Stimulated activated naive CD8-positive, alpha-beta T cell treated with anti-CD3 and anti-CD28 coated beads, Interleukin-15, Interleukin-2, amounts not matched to agents 100 ng/mL and 50 ng/mL, for 24 hours (primary cell): ENCODE data around the gene TMEM229A.
"Not testable (repeated sequence)": the region's sequence is repeated elsewhere in the genome, so short reads cannot be mapped to it uniquely, and the experiment has no call there.

Experiments used
- H3K27ac Mint-ChIP-seq: one replicate; pipeline ENCODE4 v1.8.0; 2021; ENCODE audit warnings: mild to moderate bottlenecking, mixed read lengths
- H3K27me3 Mint-ChIP-seq: one replicate; pipeline ENCODE4 v1.8.0; 2021; ENCODE audit warnings: mixed read lengths
- H3K36me3 Mint-ChIP-seq: one replicate; pipeline ENCODE4 v1.8.0; 2021; ENCODE audit warnings: low read depth, mixed read lengths
- H3K4me1 Mint-ChIP-seq: one replicate; pipeline ENCODE4 v1.8.0; 2021; ENCODE audit warnings: low read depth, mixed read lengths
- H3K4me3 Mint-ChIP-seq: one replicate; pipeline ENCODE4 v1.8.0; 2021; ENCODE audit warnings: mild to moderate bottlenecking, mixed read lengths
- H3K9me3 Mint-ChIP-seq: one replicate; pipeline ENCODE4 v1.8.0; 2021; ENCODE audit warnings: mixed read lengths

The TMEM229A gene

DNA sequence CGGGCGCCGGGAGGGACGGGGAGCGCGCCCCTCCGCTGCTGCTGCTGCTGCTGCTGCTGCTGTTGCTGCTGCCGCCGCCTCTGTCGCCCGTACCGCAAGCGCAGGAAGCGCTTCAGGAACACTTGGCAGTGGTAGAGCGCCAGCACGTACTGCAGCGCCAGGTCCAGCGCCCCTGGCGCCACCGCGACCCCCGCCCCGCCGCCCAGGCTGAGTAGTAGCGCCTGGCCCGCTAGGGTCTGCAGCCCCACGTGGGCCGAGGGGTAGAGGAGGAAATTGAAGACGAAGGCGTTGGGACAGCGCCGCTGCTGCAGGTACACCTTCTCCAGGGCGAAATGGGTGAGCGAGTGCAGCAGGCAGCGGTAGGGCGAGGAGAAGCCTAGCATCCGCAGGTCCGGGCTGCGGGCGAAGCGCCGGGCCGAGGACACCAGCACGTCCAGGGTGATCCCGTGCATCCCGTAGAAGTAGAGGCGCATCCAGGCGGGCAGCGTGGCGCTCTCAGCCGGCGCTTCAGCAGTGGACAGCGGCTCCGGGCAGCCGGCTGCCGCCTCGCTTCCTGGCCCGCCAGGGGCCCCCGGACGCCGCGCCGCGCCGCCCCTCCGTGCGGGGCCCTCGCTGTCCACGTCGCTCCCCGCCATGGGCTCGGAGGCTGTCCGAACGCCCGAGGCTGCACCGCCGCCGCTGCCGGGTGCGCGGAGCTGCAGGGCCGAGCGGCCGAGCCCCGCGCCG is at the start of gene TMEM229A:
Gene TMEM229A (minus strand): TSS at position 699 of the 726 bp plus-strand sequence. CDS start 64 bp downstream, at position 635.
- H3K27ac Mint-ChIP-seq: no peak within 1 kb of the TSS
- H3K36me3 Mint-ChIP-seq: no peaks in the 10 kb centered on the region
- peaks cover 61% of the 10 kb centered on the region for H3K27me3 Mint-ChIP-seq
- H3K4me3 Mint-ChIP-seq: peak within 1 kb of the TSS; percentile 66
- peaks cover 4% of the 10 kb centered on the region for H3K4me1 Mint-ChIP-seq
- no peaks in the 10 kb centered on the region for H3K9me3 Mint-ChIP-seq

- not testable (repeated sequence) for H3K27ac Mint-ChIP-seq, H3K4me3 Mint-ChIP-seq, H3K36me3 Mint-ChIP-seq, H3K4me1 Mint-ChIP-seq, H3K27me3 Mint-ChIP-seq
- peaks cover 12% of the 10 kb centered on the region for H3K9me3 Mint-ChIP-seq
These were observed 49.4 kb upstream of the TMEM229A start for GRCh38 chr7:124082234-124082633.

- H3K36me3 Mint-ChIP-seq: no peaks in the 10 kb centered on the region
- H3K9me3 Mint-ChIP-seq: no peaks in the 10 kb centered on the region
- no peak overlapping the region for H3K27ac Mint-ChIP-seq
- no peaks in the 10 kb centered on the region for H3K4me1 Mint-ChIP-seq
- H3K27me3 Mint-ChIP-seq: no peaks in the 10 kb centered on the region
- no peak overlapping the region for H3K4me3 Mint-ChIP-seq
These were observed 44.7 kb upstream of the TMEM229A start for GRCh38 chr7:124077546-124077945.

GRCh38 chr7:124076841-124077240 is 44.0 kb upstream of the TMEM229A start:
- H3K4me3 Mint-ChIP-seq: no peak overlapping the region
- no peaks in the 10 kb centered on the region for H3K27me3 Mint-ChIP-seq
- H3K4me1 Mint-ChIP-seq: no peaks in the 10 kb centered on the region
- no peaks in the 10 kb centered on the region for H3K9me3 Mint-ChIP-seq
- H3K36me3 Mint-ChIP-seq: no peaks in the 10 kb centered on the region
- H3K27ac Mint-ChIP-seq: no peak overlapping the region

DNA sequence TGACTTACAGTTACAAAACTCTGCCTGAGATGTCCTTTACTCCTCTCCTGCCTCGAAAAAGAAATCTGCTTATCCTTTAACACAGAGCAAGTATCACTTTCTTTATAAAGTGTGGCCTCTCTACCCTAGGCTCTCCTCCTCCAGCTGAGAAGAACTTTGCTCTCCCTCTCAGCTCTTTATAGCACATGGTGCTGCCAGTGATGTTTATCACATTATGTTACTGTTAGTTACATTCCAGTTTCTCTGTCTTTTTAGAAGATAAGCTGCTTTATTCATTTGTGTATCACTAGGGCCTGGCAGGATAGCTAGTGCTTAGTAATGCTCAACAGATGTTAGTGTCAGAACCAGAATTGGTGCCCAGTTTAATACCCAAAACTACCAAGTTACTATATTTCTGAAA is 41.1 kb upstream of the TMEM229A start:
- Mint-ChIP-seq H3K27me3 (no peaks in the 10 kb centered on the region), H3K27ac (no peak overlapping the region), H3K36me3 (no peaks in the 10 kb centered on the region), H3K9me3 (peaks cover 4% of the 10 kb centered on the region), H3K4me3 (no peak overlapping the region), H3K4me1 (no peaks in the 10 kb centered on the region)

GRCh38 chr7:124073310-124073645 is 40.4 kb upstream of the TMEM229A start:
- Mint-ChIP-seq H3K36me3 (no peaks in the 10 kb centered on the region), H3K4me3 (no peak overlapping the region), H3K27me3 (no peaks in the 10 kb centered on the region), H3K27ac (no peak overlapping the region), H3K9me3 (peaks cover 5% of the 10 kb centered on the region), H3K4me1 (no peaks in the 10 kb centered on the region)

GRCh38 chr7:124072603-124073309 is 39.9 kb upstream of the TMEM229A start:
- no peaks in the 10 kb centered on the region for H3K4me1 Mint-ChIP-seq
- no peaks in the 10 kb centered on the region for H3K36me3 Mint-ChIP-seq
- no peaks in the 10 kb centered on the region for H3K27me3 Mint-ChIP-seq
- no peak overlapping the region for H3K27ac Mint-ChIP-seq
- no peak overlapping the region for H3K4me3 Mint-ChIP-seq
- peaks cover 10% of the 10 kb centered on the region for H3K9me3 Mint-ChIP-seq

DNA sequence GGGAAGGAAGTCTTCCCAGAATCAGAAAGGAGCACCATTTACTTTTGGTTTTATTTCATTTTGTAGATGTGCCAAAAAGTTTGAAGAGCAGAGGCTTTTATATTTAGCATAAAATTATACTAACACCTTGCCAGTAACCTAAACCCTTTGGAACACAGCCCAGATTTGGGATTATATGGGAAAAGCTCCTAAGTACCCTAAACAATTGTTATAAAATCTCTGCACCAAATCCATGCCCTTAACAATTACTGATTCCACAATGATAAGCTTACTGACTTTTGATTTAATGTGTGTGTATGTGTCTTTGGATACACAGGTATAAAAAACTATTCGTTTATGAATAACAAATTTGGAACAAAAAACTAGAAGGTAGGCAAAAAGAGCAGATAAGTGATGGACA is 39.0 kb upstream of the TMEM229A start:
- H3K4me3 Mint-ChIP-seq: no peak overlapping the region
- peaks cover 13% of the 10 kb centered on the region for H3K9me3 Mint-ChIP-seq
- no peaks in the 10 kb centered on the region for H3K27me3 Mint-ChIP-seq

GRCh38 chr7:124062171-124062570 is 29.3 kb upstream of the TMEM229A start:
- no peak overlapping the region for H3K4me3 Mint-ChIP-seq
- no peaks in the 10 kb centered on the region for H3K36me3 Mint-ChIP-seq
- H3K27me3 Mint-ChIP-seq: no peaks in the 10 kb centered on the region
- H3K4me1 Mint-ChIP-seq: no peaks in the 10 kb centered on the region
- H3K9me3 Mint-ChIP-seq: no peaks in the 10 kb centered on the region
- H3K27ac Mint-ChIP-seq: no peak overlapping the region

More for the DNA sequence above, 39.0 kb upstream of the TMEM229A start:
- Mint-ChIP-seq H3K36me3 (no peaks in the 10 kb centered on the region), H3K27ac (no peak overlapping the region), H3K4me1 (no peaks in the 10 kb centered on the region)

DNA sequence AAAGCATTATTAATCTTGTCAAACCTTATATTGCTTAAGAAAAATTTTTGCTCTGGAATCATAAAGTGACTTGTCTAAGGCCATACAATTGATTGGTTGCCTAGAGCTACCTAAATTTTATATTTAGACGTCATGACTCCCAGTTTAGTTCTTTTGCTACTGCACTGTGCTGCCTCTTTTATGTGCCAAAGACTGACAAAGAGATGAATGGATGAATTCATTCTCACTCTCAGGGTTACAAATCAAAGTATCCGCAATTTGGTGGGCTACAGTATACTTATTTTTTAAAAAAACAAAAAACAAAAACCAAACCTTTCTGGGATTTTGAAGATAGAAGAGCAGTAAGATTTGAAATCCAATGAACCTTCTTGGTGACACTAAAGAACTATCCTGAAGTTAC is 27.7 kb upstream of the TMEM229A start:
- Mint-ChIP-seq H3K27ac (no peak overlapping the region), H3K9me3 (no peaks in the 10 kb centered on the region), H3K4me3 (no peak overlapping the region), H3K36me3 (no peaks in the 10 kb centered on the region), H3K4me1 (no peaks in the 10 kb centered on the region), H3K27me3 (no peaks in the 10 kb centered on the region)

GRCh38 chr7:124059375-124059774 is 26.5 kb upstream of the TMEM229A start:
- H3K4me3 Mint-ChIP-seq: no peak overlapping the region
- H3K27me3 Mint-ChIP-seq: no peaks in the 10 kb centered on the region
- H3K4me1 Mint-ChIP-seq: no peaks in the 10 kb centered on the region
- no peaks in the 10 kb centered on the region for H3K9me3 Mint-ChIP-seq
- H3K27ac Mint-ChIP-seq: no peak overlapping the region
- no peaks in the 10 kb centered on the region for H3K36me3 Mint-ChIP-seq

- Mint-ChIP-seq H3K4me1 (no peaks in the 10 kb centered on the region), H3K27ac (no peak overlapping the region), H3K27me3 (no peaks in the 10 kb centered on the region), H3K36me3 (no peaks in the 10 kb centered on the region), H3K4me3 (no peak overlapping the region), H3K9me3 (no peaks in the 10 kb centered on the region)
These were observed 25.6 kb upstream of the TMEM229A start for GRCh38 chr7:124058515-124058914.

DNA sequence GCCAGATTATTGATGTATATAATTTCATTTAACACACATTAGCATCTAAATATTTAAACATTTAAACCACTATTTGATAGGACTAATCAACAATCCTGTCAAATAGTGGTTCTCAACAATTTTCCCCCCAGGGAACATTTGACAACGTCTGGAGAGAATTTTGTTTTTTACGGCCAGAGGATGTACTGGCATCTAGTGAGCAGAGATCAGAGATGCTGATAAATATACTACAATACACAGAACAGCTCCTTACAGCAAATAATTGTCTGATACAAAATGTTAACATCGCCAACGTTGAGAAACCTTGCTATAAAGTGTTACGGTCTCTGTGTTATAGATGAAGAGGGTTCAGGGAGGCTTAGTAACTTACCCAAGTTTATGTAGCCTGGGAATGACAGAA is 25.0 kb upstream of the TMEM229A start:
- Mint-ChIP-seq H3K4me1 (no peaks in the 10 kb centered on the region), H3K27me3 (no peaks in the 10 kb centered on the region), H3K4me3 (no peak overlapping the region), H3K9me3 (no peaks in the 10 kb centered on the region), H3K36me3 (no peaks in the 10 kb centered on the region), H3K27ac (no peak overlapping the region)

GRCh38 chr7:124056234-124056633 is 23.4 kb upstream of the TMEM229A start:
- Mint-ChIP-seq H3K9me3 (no peaks in the 10 kb centered on the region), H3K27me3 (no peaks in the 10 kb centered on the region), H3K4me1 (no peaks in the 10 kb centered on the region), H3K36me3 (no peaks in the 10 kb centered on the region), H3K4me3 (no peak overlapping the region), H3K27ac (no peak overlapping the region)

DNA sequence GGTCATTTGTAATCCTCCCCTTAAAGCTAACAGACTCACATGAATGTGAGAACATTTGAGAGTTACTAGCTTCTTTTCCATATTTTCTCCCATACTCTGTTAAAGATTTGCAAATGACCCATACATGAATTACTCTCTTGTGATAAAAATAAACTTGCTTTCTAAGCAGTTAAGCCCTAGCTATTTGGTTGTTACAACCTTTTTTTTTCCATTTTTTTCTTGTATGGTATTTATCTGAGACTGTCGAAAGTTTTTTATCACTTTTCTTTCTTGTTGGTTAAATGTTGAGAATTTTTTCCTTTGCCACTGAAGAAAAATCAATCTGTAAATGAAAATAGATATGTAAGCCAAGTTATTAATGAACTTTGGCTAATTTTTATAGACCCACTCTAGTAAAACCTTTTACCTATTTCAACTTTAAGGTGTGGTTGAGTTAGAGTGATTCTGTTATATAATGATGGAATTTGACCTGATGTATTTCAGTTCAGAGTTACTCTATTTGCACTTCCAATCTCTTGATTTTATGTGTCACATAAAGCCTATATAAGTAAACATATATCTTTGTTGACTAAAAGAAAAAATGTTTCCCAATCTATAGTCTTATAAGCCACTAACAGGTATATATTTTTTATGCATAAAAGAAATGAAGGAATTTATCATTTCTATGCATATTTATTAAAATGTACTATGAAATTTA is 19.0 kb upstream of the TMEM229A start:
- Mint-ChIP-seq H3K27ac (no peak overlapping the region), H3K9me3 (no peaks in the 10 kb centered on the region), H3K27me3 (no peaks in the 10 kb centered on the region), H3K4me1 (no peaks in the 10 kb centered on the region), H3K36me3 (no peaks in the 10 kb centered on the region), H3K4me3 (no peak overlapping the region)
